H1 (cell line): ENCODE results near the gene LYRM7. TPM values are rescaled to one million over a fixed set of nuclear protein-coding genes. Genes with fewer than 3 reads are reported as not detected.
"Not testable (repeated sequence)": the region's sequence is repeated elsewhere in the genome, so short reads cannot be mapped to it uniquely, and the experiment has no call there.

Experiments
- CTCF ChIA-PET: fragments of 300-600 bp; sonication (Branson Sonifier 250); formaldehyde crosslinking; loops from one replicate; lab custom pipeline; 2021; ENCODE audit not compliant: partially characterized antibody; lab: Charles Lee
- POLR2A ChIA-PET: fragments of 300-600 bp; sonication (Branson Sonifier 250); formaldehyde crosslinking; loops from one replicate; lab custom pipeline; 2021; ENCODE audit warnings: inconsistent platforms; ENCODE audit not compliant: partially characterized antibody; lab: Charles Lee
- DNase-seq, 2 experiments: peaks; one replicate each; pipeline versions ENCODE4 v3.0.0 to v3.0.0-alpha.2; 2010 to 2022; ENCODE audit warnings: low spot score in 2 of 2, low read depth in 1 of 2, mixed read lengths in 1 of 2
- FAIRE-seq: peaks from 2 replicates; lab custom pipeline; 2011; peaks lifted over from hg19 to GRCh38; lab: Jason Lieb, UNC
- H2AFZ ChIP-seq: 2 replicates; pipeline ENCODE4 v1.8.1; 2012; ENCODE audit warnings: low read length, inconsistent platforms
- H2AK5ac ChIP-seq: 2 replicates; pipeline ENCODE4 v1.6.1; 2013; ENCODE audit warnings: low read depth, low read length
- H2BK120ac ChIP-seq: replicated peaks from 2 replicates; pipeline ENCODE3; 2013; ENCODE audit warnings: low read depth, low read length, inconsistent platforms
- H2BK12ac ChIP-seq: 2 replicates; pipeline ENCODE4 v1.6.1; 2013; ENCODE audit warnings: low read depth, low read length
- H2BK15ac ChIP-seq: 2 replicates; pipeline ENCODE4 v1.6.1; 2013; ENCODE audit warnings: low read length
- H2BK20ac ChIP-seq: 2 replicates; pipeline ENCODE4 v1.6.1; 2013; ENCODE audit warnings: low read length
- H2BK5ac ChIP-seq: 2 replicates; pipeline ENCODE4 v1.6.1; 2013; ENCODE audit warnings: low read depth, low read length
- H3K14ac ChIP-seq: 2 replicates; pipeline ENCODE4 v1.6.1; 2013; ENCODE audit warnings: inconsistent platforms; ENCODE audit not compliant: insufficient read length
- H3K18ac ChIP-seq: 2 replicates; pipeline ENCODE4 v1.6.1; 2013; ENCODE audit warnings: low read length; ENCODE audit errors: extremely low read depth
- H3K23ac ChIP-seq: 2 replicates; pipeline ENCODE4 v1.6.1; 2013; ENCODE audit warnings: inconsistent platforms; ENCODE audit not compliant: insufficient read length
- H3K23me2 ChIP-seq: 2 replicates; pipeline ENCODE4 v1.6.1; 2013; ENCODE audit warnings: low read depth, low read length
- H3K27ac ChIP-seq: 2 replicates; pipeline ENCODE4 v1.6.1; 2011; ENCODE audit warnings: low read depth, low read length, inconsistent platforms
- H3K27me3 ChIP-seq, 4 experiments: replicated peaks in 1 of 4; 1 replicate in 1 of 4; 2 replicates in 3 of 4; pipeline versions ENCODE4 v1.6.1 to v1.8.1; 2011 to 2013; ENCODE audit warnings: low read length in 3 of 4, mild to moderate bottlenecking in 3 of 4, inconsistent platforms in 2 of 4, mixed read lengths in 2 of 4, moderate library complexity in 1 of 4; ENCODE audit not compliant: control insufficient read depth in 3 of 4, insufficient read depth in 3 of 4; ENCODE audit errors: extremely low read depth in 1 of 4
- H3K36me3 ChIP-seq, 4 experiments: 2 replicates each; pipeline versions ENCODE4 v1.6.1 to v1.8.1; 2011 to 2013; ENCODE audit warnings: mild to moderate bottlenecking in 4 of 4, low read length in 3 of 4, moderate library complexity in 2 of 4, control low read depth in 1 of 4, inconsistent platforms in 1 of 4; ENCODE audit not compliant: insufficient read depth in 4 of 4, control insufficient read depth in 2 of 4
- H3K4ac ChIP-seq: replicated peaks from 2 replicates; pipeline ENCODE3; 2013; ENCODE audit warnings: low read length, low read depth, mixed read lengths, inconsistent platforms; ENCODE audit not compliant: insufficient read length
- H3K4me1 ChIP-seq, 4 experiments: replicated peaks in 1 of 4; 1 replicate in 1 of 4; 2 replicates in 3 of 4; pipeline versions ENCODE4 v1.6.1 to v1.8.1; 2011 to 2013; ENCODE audit warnings: low read length in 3 of 4, inconsistent platforms in 2 of 4, mixed read lengths in 1 of 4; ENCODE audit not compliant: insufficient read depth in 4 of 4, control insufficient read depth in 3 of 4
- H3K4me2 ChIP-seq, 2 experiments: 2 replicates each; pipeline versions ENCODE4 v1.6.1 to v1.8.1; 2011 to 2013; ENCODE audit warnings: low read depth in 2 of 2, low read length in 2 of 2, control low read depth in 1 of 2, inconsistent platforms in 1 of 2, mild to moderate bottlenecking in 1 of 2; ENCODE audit not compliant: insufficient read depth in 1 of 2
- H3K4me3 ChIP-seq, 4 experiments: fragments of 200-600, 300-600 bp in 1 of 4; sonication (generic), shearing (Covaris generic), sonication (Bioruptor Twin) in 1 of 4; 2 replicates each; pipeline versions ENCODE4 v1.5.1 to v1.8.1; 2011 to 2016; ENCODE audit warnings: low read length in 4 of 4, low read depth in 3 of 4, control low read depth in 2 of 4, inconsistent platforms in 2 of 4, mild to moderate bottlenecking in 2 of 4, mixed read lengths in 1 of 4, moderate library complexity in 1 of 4; ENCODE audit not compliant: insufficient read depth in 2 of 4; ENCODE audit errors: extremely low read depth in 1 of 4
- H3K56ac ChIP-seq: replicated peaks from 2 replicates; pipeline ENCODE3; 2013; ENCODE audit warnings: low read depth, mild to moderate bottlenecking, mixed read lengths, low read length, inconsistent platforms; ENCODE audit not compliant: insufficient read length
- H3K79me1 ChIP-seq: 2 replicates; pipeline ENCODE4 v1.6.1; 2013; ENCODE audit warnings: low read depth, low read length, control low read depth
- H3K79me2 ChIP-seq, 2 experiments: 2 replicates each; pipeline versions ENCODE4 v1.6.1 to v1.8.1; 2012 to 2013; ENCODE audit warnings: low read length in 2 of 2, mild to moderate bottlenecking in 2 of 2, inconsistent platforms in 1 of 2; ENCODE audit not compliant: insufficient read depth in 2 of 2, control insufficient read depth in 1 of 2
- H3K9ac ChIP-seq, 4 experiments: replicated peaks in 1 of 4; 1 replicate in 1 of 4; 2 replicates in 3 of 4; pipeline versions ENCODE4 v1.6.1 to v1.8.1; 2011 to 2013; ENCODE audit warnings: low read depth in 3 of 4, low read length in 3 of 4, control low read depth in 2 of 4, mild to moderate bottlenecking in 2 of 4, moderate library complexity in 2 of 4, inconsistent platforms in 1 of 4; ENCODE audit errors: extremely low read depth in 1 of 4
- H3K9me3 ChIP-seq, 2 experiments: 2 replicates each; pipeline versions ENCODE4 v1.6.1 to v1.8.1; 2012 to 2013; ENCODE audit warnings: mild to moderate bottlenecking in 2 of 2, moderate library complexity in 2 of 2, control low read depth in 1 of 2, inconsistent platforms in 1 of 2, low read depth in 1 of 2, low read length in 1 of 2, mixed read lengths in 1 of 2; ENCODE audit not compliant: insufficient read depth in 2 of 2
- H4K20me1 ChIP-seq, 2 experiments: replicated peaks in 1 of 2; 2 replicates each; pipeline versions ENCODE3 to v1.8.1; 2011 to 2013; ENCODE audit warnings: inconsistent platforms in 2 of 2, low read length in 2 of 2, mild to moderate bottlenecking in 1 of 2; ENCODE audit not compliant: insufficient read depth in 2 of 2, control insufficient read depth in 1 of 2
- H4K5ac ChIP-seq: 2 replicates; pipeline ENCODE4 v1.6.1; 2013; ENCODE audit warnings: low read length, low read depth, mixed read lengths, inconsistent platforms; ENCODE audit not compliant: insufficient read length
- H4K8ac ChIP-seq: 2 replicates; pipeline ENCODE4 v1.8.0; 2013; ENCODE audit warnings: mild to moderate bottlenecking, moderate library complexity, low read length, inconsistent platforms; ENCODE audit not compliant: insufficient read depth; ENCODE audit errors: extremely low read depth
- H4K91ac ChIP-seq: replicated peaks from 2 replicates; pipeline ENCODE3; 2013; ENCODE audit warnings: low read length, mixed read lengths, inconsistent platforms; ENCODE audit not compliant: insufficient read length
- WGBS, 2 experiments: shearing (Covaris generic) in 1 of 2; methylation state at CpG; one replicate each; pipeline versions ENCODE4 v1.1.6 to v1.1.7; 2013 to 2015; ENCODE audit warnings: low lambda C conversion rate in 2 of 2, mixed read lengths in 2 of 2, inconsistent platforms in 1 of 2, low coverage in 1 of 2, missing lambda C conversion rate in 1 of 2; ENCODE audit not compliant: insufficient replicate concordance in 2 of 2, insufficient coverage in 1 of 2, insufficient read length in 1 of 2; ENCODE audit errors: extremely low coverage in 1 of 2, missing lambda C conversion rate in 1 of 2; 5-methylcytosine and 5-hydroxymethylcytosine counted together
- polyA plus RNA-seq, 7 experiments: library from polyadenylated mRNA; depleted of rRNA in 3 of 7; stranded (reverse) in 5 of 7; unstranded in 2 of 7; fragments of >200 nt in 5 of 7; fragments of 200-250 nt in 2 of 7; gene quantifications; 1 replicate in 5 of 7; 2 replicates in 1 of 7; 4 replicates in 1 of 7; pipeline versions ENCODE4 v1.2.1 to v1.2.3, GENCODE V29; 2011 to 2013; ENCODE audit warnings: missing spikeins in 2 of 7, mixed read lengths in 2 of 7
- total RNA-seq: library from RNA; stranded (reverse); fragmentation: NEBNext Ultra II Directional; extraction: Animal tissue kit (Norgen Biotek cat#: 25700); gene quantifications from 2 replicates; pipeline ENCODE4 v1.2.1, GENCODE V29; 2021

Gene LYRM7
- total and polyA plus RNA-seq, 2 of the 8 experiments (the other 6 are each of a cell fraction or from before 2014, with no cell fraction given): 1.9 to 12.6 TPM

DNA sequence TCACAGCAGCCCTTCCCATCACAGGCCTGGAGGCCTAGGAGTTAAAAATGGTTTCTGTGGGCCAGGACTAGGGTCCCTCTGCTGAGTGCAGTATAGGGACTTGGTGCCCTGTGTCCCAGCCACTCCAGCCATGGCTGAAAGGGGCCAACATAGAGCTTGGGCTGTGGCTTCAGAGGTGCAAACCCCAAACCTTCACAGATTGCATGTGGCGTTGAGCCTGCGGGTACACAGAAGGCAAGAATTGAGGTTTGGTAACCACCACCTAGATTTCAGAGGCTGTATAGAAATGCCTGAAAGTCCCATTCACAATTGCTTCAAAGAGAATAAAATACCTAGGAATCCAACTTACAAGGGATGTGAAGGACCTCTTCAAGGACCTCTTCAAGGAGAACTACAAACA is 43.5 kb upstream of the LYRM7 start:
- not testable (repeated sequence) for FAIRE-seq, DNase-seq
- WGBS, 2 experiments: 97% methylated on average over 2 of the region's 2 CpGs; no CpG with 5 or more reads in 1 of the 2 experiments

More for the DNA sequence above, 43.5 kb upstream of the LYRM7 start:
- H4K8ac ChIP-seq, H3K9ac ChIP-seq, H3K36me3 ChIP-seq, H2BK15ac ChIP-seq, H3K4ac ChIP-seq, H2BK12ac ChIP-seq, H2AFZ ChIP-seq, H2AK5ac ChIP-seq, H3K79me1 ChIP-seq, H4K91ac ChIP-seq, H3K4me2 ChIP-seq, H3K79me2 ChIP-seq, H3K14ac ChIP-seq, H2BK120ac ChIP-seq, H3K27me3 ChIP-seq, CTCF ChIA-PET, H3K4me1 ChIP-seq, H3K56ac ChIP-seq, H3K27ac ChIP-seq, H2BK20ac ChIP-seq, H2BK5ac ChIP-seq, H3K4me3 ChIP-seq, H4K5ac ChIP-seq, H3K23ac ChIP-seq, H3K23me2 ChIP-seq, H3K18ac ChIP-seq, H4K20me1 ChIP-seq, POLR2A ChIA-PET: not testable (repeated sequence)
- peaks cover 5 to 12% of the 10 kb centered on the region in 2 experiments; a peak in 2 of 4 replicates for H3K9me3 ChIP-seq
